Fibroblast of lung (primary cell): ENCODE data around the gene EYS. TPM values are rescaled to one million over a fixed set of nuclear protein-coding genes. Genes with fewer than 3 reads are reported as not detected.
A peak's percentile ranks its signal among the peaks of the same experiment; 100 is the strongest.

Experiments
- DNase-seq, 2 donors: peaks; one replicate each; pipeline versions ENCODE4 v3.0.0 to v3.0.0-alpha.2; 2010; ENCODE audit warnings: low read depth in 2 of 2
- H2AFZ ChIP-seq: 2 replicates; pipeline ENCODE4 v1.5.1; 2012; ENCODE audit warnings: low read length, control low read depth, inconsistent platforms
- H3K27ac ChIP-seq: 2 replicates; pipeline ENCODE4 v1.5.1; 2011; ENCODE audit warnings: low read length, control low read depth; ENCODE audit not compliant: insufficient read depth
- H3K27me3 ChIP-seq: 2 replicates; pipeline ENCODE4 v1.5.1; 2011; ENCODE audit warnings: mild to moderate bottlenecking, low read length; ENCODE audit not compliant: control insufficient read depth, insufficient read depth
- H3K36me3 ChIP-seq: 2 replicates; pipeline ENCODE4 v1.5.1; 2011; ENCODE audit warnings: low read length; ENCODE audit not compliant: control insufficient read depth, insufficient read depth
- H3K4me1 ChIP-seq: 2 replicates; pipeline ENCODE4 v1.5.1; 2011; ENCODE audit warnings: low read length; ENCODE audit not compliant: control insufficient read depth, insufficient read depth; ENCODE audit errors: extremely low read depth
- H3K4me2 ChIP-seq: 2 replicates; pipeline ENCODE4 v1.5.1; 2011; ENCODE audit warnings: low read length, control low read depth; ENCODE audit not compliant: insufficient read depth; ENCODE audit errors: extremely low read depth
- H3K4me3 ChIP-seq, 4 experiments: fragments of 200-600 bp in 1 of 4; sonication (generic) in 1 of 4; replicated peaks in 1 of 4; 2 replicates each; pipeline ENCODE4 v1.5.1; 2011 to 2016; ENCODE audit warnings: low read length in 4 of 4, low read depth in 3 of 4, mild to moderate bottlenecking in 3 of 4, control low read depth in 2 of 4, inconsistent platforms in 1 of 4, mixed read lengths in 1 of 4; ENCODE audit not compliant: insufficient read depth in 1 of 4; ENCODE audit errors: control extremely low read depth in 1 of 4
- H3K79me2 ChIP-seq: 2 replicates; pipeline ENCODE4 v1.5.1; 2012; ENCODE audit warnings: mild to moderate bottlenecking, low read length, inconsistent platforms; ENCODE audit not compliant: control insufficient read depth, insufficient read depth
- H3K9ac ChIP-seq: 2 replicates; pipeline ENCODE4 v1.5.1; 2011; ENCODE audit warnings: mild to moderate bottlenecking, low read length, control low read depth; ENCODE audit not compliant: insufficient read depth
- H3K9me3 ChIP-seq: 2 replicates; pipeline ENCODE4 v1.5.1; 2012; ENCODE audit warnings: low read depth, low read length; ENCODE audit not compliant: control insufficient read depth, insufficient read depth
- H4K20me1 ChIP-seq: 2 replicates; pipeline ENCODE4 v1.5.1; 2011; ENCODE audit warnings: low read length; ENCODE audit not compliant: control insufficient read depth, insufficient read depth; ENCODE audit errors: extremely low read depth
- EZH2 ChIP-seq: IDR thresholded peaks from 2 replicates; pipeline ENCODE4 v1.5.1; 2012; ENCODE audit warnings: low read length, control low read depth, mild to moderate bottlenecking; ENCODE audit errors: missing control alignments
- polyA plus RNA-seq, 2 donors: library from polyadenylated mRNA; depleted of rRNA in 1 of 2; stranded (reverse) in 1 of 2; unstranded in 1 of 2; fragments of >200 nt; gene quantifications; 2 replicates each; pipeline ENCODE4 v1.2.1, GENCODE V29; 2011 to 2012; ENCODE audit warnings: missing spikeins in 1 of 2
- total RNA-seq: library from RNA; depleted of rRNA; stranded (reverse); fragments of >200 nt; gene quantifications from 2 replicates; pipeline ENCODE4 v1.2.1, GENCODE V29; 2014
- TF ChIP-seq, protein P1 (sequence below), 2 donors: IDR thresholded peaks in 1 of 2; conservative IDR thresholded peaks in 1 of 2; 1 replicate in 1 of 2; 2 replicates in 1 of 2; pipeline ENCODE4 v1.5.1; 2011 to 2012; ENCODE audit warnings: low read length in 2 of 2, control low read depth in 1 of 2, inconsistent platforms in 1 of 2, low read depth in 1 of 2, mild to moderate bottlenecking in 1 of 2

The EYS gene
- total and polyA plus RNA-seq, 2 donors (not counting 1 experiment from before 2014, with no cell fraction given), result under 0.01 TPM; not detected in 1

DNA sequence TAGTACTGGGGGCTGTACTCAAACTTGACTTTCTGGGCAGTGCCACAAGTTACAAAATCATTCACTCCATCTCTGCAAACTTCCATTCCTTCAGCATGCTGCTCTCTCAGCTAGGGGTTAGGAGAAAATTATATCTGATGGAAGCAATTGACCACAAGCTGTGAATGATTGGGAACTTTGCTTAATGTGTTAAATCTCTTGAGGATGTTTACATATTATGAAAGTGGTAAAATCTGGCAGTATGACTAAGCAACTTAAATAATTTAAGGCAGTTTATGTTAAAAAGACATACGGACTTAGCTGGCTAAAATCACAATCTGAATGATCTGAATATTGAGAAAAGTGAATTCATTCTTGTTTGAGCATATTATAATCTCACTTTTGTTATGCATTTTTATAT is 1656.4 kb downstream of the EYS start:
- Histone ChIP-seq H3K4me2 (no peak overlapping the region), H3K36me3 (no peaks in the 10 kb centered on the region), H2AFZ (no peak overlapping the region), H3K27me3 (no peaks in the 10 kb centered on the region), H3K9ac (no peak overlapping the region), H3K27ac (no peak overlapping the region), H3K79me2 (no peaks in the 10 kb centered on the region), H4K20me1 (no peaks in the 10 kb centered on the region), H3K4me3 (no peak overlapping the region), H3K4me1 (no peaks in the 10 kb centered on the region), H3K9me3 (no peaks in the 10 kb centered on the region)
- TF ChIP-seq, protein P1, sequence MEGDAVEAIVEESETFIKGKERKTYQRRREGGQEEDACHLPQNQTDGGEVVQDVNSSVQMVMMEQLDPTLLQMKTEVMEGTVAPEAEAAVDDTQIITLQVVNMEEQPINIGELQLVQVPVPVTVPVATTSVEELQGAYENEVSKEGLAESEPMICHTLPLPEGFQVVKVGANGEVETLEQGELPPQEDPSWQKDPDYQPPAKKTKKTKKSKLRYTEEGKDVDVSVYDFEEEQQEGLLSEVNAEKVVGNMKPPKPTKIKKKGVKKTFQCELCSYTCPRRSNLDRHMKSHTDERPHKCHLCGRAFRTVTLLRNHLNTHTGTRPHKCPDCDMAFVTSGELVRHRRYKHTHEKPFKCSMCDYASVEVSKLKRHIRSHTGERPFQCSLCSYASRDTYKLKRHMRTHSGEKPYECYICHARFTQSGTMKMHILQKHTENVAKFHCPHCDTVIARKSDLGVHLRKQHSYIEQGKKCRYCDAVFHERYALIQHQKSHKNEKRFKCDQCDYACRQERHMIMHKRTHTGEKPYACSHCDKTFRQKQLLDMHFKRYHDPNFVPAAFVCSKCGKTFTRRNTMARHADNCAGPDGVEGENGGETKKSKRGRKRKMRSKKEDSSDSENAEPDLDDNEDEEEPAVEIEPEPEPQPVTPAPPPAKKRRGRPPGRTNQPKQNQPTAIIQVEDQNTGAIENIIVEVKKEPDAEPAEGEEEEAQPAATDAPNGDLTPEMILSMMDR (conservative IDR thresholded peaks at IDR 0.05 in 1 of 2, IDR thresholded peaks at IDR 0.05 in 1 of 2; ENCODE audit: low read depth in 1 of 2, low read length in 2 of 2), result no peak
- TF ChIP-seq EZH2, result no peak
- DNase-seq, result peak in 1 of 2 donors; percentile 38

DNA sequence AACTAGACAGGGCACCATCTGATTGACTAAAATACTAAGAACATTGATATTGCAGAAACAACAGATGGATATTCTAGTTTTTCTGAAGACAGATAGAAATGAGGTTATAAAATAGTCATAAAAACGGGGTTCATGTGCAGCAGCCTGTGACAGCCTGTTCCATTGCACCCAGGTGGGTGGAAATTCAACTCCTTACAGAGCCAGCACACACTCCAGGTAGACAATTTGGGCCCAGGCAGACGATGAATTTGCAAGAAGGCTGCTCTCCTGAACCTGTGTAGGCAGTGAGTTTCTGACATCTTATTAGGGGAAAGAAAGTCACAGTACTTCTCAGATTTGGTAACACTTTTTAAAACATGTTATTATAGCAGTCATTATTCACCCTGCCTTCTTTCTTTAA is 1657.3 kb downstream of the EYS start:
- H3K36me3 ChIP-seq, result no peaks in the 10 kb centered on the region
- no peaks in the 10 kb centered on the region for H3K9me3 ChIP-seq
- H3K79me2 ChIP-seq, result no peaks in the 10 kb centered on the region
- DNase-seq, result no peak
- H3K4me2 ChIP-seq, result no peak overlapping the region
- H3K9ac ChIP-seq, result no peak overlapping the region
- H2AFZ ChIP-seq, result no peak overlapping the region
- no peaks in the 10 kb centered on the region for H3K4me1 ChIP-seq
- H3K27me3 ChIP-seq, result no peaks in the 10 kb centered on the region
- H4K20me1 ChIP-seq, result no peaks in the 10 kb centered on the region
- TF ChIP-seq EZH2, result no peak
- TF ChIP-seq, protein P1 (conservative IDR thresholded peaks at IDR 0.05 in 1 of 2, IDR thresholded peaks at IDR 0.05 in 1 of 2; ENCODE audit: low read depth in 1 of 2, low read length in 2 of 2), result no peak
- no peak overlapping the region for H3K4me3 ChIP-seq
- H3K27ac ChIP-seq, result no peak overlapping the region

DNA sequence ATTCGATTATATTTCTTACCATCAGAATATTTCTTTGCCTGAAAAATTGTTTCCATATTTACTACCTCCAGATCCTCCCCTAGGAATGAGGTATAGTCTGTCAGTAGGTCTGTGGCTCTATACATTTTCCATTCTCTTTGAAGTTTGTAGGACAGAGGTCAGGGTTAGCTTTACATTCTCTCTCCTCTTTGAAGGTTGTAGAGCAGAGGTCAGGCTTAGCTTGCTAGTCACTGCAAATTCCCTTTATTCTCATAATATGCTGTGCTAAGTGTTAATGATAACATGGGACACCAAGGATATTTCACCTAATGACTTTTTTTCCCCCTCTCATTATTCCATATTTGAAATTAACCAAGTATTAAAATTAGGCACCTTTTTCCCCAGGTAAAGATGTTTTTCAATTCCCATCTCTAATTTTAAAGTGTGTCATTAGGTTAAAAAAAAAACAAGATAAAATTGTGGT is 1660.2 kb downstream of the EYS start:
- Histone ChIP-seq H2AFZ (no peak overlapping the region), H3K4me1 (no peaks in the 10 kb centered on the region), H3K36me3 (no peaks in the 10 kb centered on the region), H3K9me3 (no peaks in the 10 kb centered on the region), H3K27me3 (no peaks in the 10 kb centered on the region), H4K20me1 (no peaks in the 10 kb centered on the region), H3K27ac (no peak overlapping the region), H3K4me3 (no peak overlapping the region), H3K79me2 (no peaks in the 10 kb centered on the region), H3K4me2 (no peak overlapping the region), H3K9ac (no peak overlapping the region)
- no peak for TF ChIP-seq EZH2
- TF ChIP-seq, protein P1 (conservative IDR thresholded peaks at IDR 0.05 in 1 of 2, IDR thresholded peaks at IDR 0.05 in 1 of 2; ENCODE audit: low read depth in 1 of 2, low read length in 2 of 2), result no peak
- no peak for DNase-seq
